Ovary (tissue), 9 donors: ENCODE data around the gene SEMA5B. TPM values are rescaled to one million over a fixed set of nuclear protein-coding genes. Genes with fewer than 3 reads are reported as not detected.

Experiments used
- DNase-seq, 5 donors: peaks; one replicate each; pipeline ENCODE4 v3.0.0-alpha.2; 2019 to 2020
- H3K27ac ChIP-seq, 2 donors: fragments of 200-600 bp; one replicate each; pipeline versions ENCODE4 v1.5.1 to v1.8.0; 2019 to 2022
- H3K27me3 ChIP-seq: fragments of 200-600 bp; one replicate; pipeline ENCODE4 v1.8.0; 2022
- H3K36me3 ChIP-seq: fragments of 200-600 bp; sonication (generic); one replicate; pipeline ENCODE4 v1.5.1; 2019
- H3K4me1 ChIP-seq: one replicate; pipeline ENCODE4 v1.8.1; 2013; ENCODE audit warnings: mild to moderate bottlenecking, moderate library complexity; ENCODE audit not compliant: insufficient read depth
- H3K4me3 ChIP-seq: fragments of 200-600 bp; sonication (generic); one replicate; pipeline ENCODE4 v1.5.1; 2017
- H3K9me3 ChIP-seq, 2 donors: fragments of 200-600 bp in 1 of 2; sonication (generic) in 1 of 2; one replicate each; pipeline versions ENCODE4 v1.5.1 to v1.8.1; 2013 to 2019; ENCODE audit warnings: mild to moderate bottlenecking in 1 of 2, moderate library complexity in 1 of 2
- EP300 ChIP-seq: sonication (generic); formaldehyde crosslinking; IDR thresholded peaks from one replicate; pipeline ENCODE4 v1.6.1; 2017; ENCODE audit warnings: antibody characterized with exemption
- POLR2A ChIP-seq: fragments of 450-650 bp; IDR thresholded peaks from one replicate; pipeline ENCODE4 v1.6.1; 2017; ENCODE audit warnings: antibody characterized with exemption, mild to moderate bottlenecking, moderate library complexity
- WGBS, 3 donors: extraction: QIAGEN DNeasy Blood & Tissue Kit in 1 of 3; methylation state at CpG; one replicate each; pipeline versions ENCODE4 v1.1.5 to v1.1.7; 2013 to 2017; 5-methylcytosine and 5-hydroxymethylcytosine counted together
- intact Hi-C, 4 donors: fragments of 100-400 bp; cut with DNase I; formaldehyde crosslinking; loops; one replicate each; pipeline versions ENCODE4 v1.11.0 to v1.15.1; 2022 to 2023
- polyA plus RNA-seq, 2 donors: library from polyadenylated mRNA; stranded (reverse); fragments of 200-250 nt in 1 of 2; fragments of 350-450 nt in 1 of 2; fragmentation: Illumina TruSeq in 1 of 2; extraction: RNeasy Lipid Tissue Mini Kit (QIAGEN cat#74804) in 1 of 2; gene quantifications; one replicate each; pipeline ENCODE4 v1.2.3, GENCODE V29; 2013 to 2014
- total RNA-seq, 7 donors: library from RNA; depleted of rRNA in 2 of 7; stranded (reverse); fragments of >200 nt in 2 of 7; fragmentation: NEBNext Ultra II Directional in 3 of 7; extraction: Animal tissue kit (Norgen Biotek cat#: 25700) in 3 of 7; gene quantifications; one replicate each; pipeline versions ENCODE4 v1.1.0 to v1.2.4, GENCODE V29; 2016 to 2023
- TF ChIP-seq, protein P1 (sequence below), 3 donors: fragments of 450-650 bp in 2 of 3; fragments of 200-600 bp in 1 of 3; IDR thresholded peaks; one replicate each; pipeline versions ENCODE4 v1.5.1 to v1.8.0; 2016 to 2022; ENCODE audit warnings: antibody characterized with exemption in 3 of 3, mild to moderate bottlenecking in 1 of 3
- donor health status: DM: no; HTN: no; CAD: no; lungs with moderate emphysema.
- donor health status: DM: no; HTN: no; CAD: no.
- donor health status: Bipolar disorder and iron deficiency.
- donor health status: DM: yes; HTN: yes; CAD: no.
- donor health status: DM: no; HTN: no; CAD: no.
- donor health status: DM: yes; HTN: yes; CAD: no.

Gene SEMA5B
- total and polyA plus RNA-seq, 9 donors, result 0.22 to 3.1 (median 1.3) TPM

DNA sequence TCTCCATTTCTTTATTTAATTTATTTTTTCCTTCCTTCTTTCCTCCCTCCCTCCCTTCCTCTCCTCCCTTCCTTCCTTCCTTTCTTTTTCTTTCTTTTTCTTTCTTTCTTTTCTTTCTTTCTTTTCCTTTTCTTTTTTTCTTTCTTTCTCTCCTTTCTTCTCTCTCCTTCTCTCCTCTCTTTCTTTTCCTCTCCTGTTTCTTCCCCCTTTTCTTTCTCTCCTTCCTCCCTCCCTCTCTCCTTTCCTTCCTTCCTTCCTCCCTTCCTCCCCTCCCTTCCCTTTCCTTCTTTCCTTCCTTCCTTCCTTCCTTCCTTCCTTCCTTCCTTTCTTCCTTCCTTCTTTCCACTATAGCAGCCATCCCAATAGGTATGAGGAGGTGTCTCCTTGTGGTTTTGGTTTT is 32.5 kb upstream of the SEMA5B start:
- no peak for DNase-seq
- H3K4me3 ChIP-seq, result no peak overlapping the region
- H3K27ac ChIP-seq, result no peak overlapping the region
- TF ChIP-seq, protein P1, sequence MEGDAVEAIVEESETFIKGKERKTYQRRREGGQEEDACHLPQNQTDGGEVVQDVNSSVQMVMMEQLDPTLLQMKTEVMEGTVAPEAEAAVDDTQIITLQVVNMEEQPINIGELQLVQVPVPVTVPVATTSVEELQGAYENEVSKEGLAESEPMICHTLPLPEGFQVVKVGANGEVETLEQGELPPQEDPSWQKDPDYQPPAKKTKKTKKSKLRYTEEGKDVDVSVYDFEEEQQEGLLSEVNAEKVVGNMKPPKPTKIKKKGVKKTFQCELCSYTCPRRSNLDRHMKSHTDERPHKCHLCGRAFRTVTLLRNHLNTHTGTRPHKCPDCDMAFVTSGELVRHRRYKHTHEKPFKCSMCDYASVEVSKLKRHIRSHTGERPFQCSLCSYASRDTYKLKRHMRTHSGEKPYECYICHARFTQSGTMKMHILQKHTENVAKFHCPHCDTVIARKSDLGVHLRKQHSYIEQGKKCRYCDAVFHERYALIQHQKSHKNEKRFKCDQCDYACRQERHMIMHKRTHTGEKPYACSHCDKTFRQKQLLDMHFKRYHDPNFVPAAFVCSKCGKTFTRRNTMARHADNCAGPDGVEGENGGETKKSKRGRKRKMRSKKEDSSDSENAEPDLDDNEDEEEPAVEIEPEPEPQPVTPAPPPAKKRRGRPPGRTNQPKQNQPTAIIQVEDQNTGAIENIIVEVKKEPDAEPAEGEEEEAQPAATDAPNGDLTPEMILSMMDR (IDR thresholded peaks at IDR 0.05), result no peak
- TF ChIP-seq POLR2A, result no peak
- no peak for TF ChIP-seq EP300
- intact Hi-C loops, result no loop called here
- H3K4me1 ChIP-seq, result peaks cover 1% of the 10 kb centered on the region
- H3K27me3 ChIP-seq, result no peaks in the 10 kb centered on the region
- H3K36me3 ChIP-seq, result no peaks in the 10 kb centered on the region
- H3K9me3 ChIP-seq, result no peaks in the 10 kb centered on the region

DNA sequence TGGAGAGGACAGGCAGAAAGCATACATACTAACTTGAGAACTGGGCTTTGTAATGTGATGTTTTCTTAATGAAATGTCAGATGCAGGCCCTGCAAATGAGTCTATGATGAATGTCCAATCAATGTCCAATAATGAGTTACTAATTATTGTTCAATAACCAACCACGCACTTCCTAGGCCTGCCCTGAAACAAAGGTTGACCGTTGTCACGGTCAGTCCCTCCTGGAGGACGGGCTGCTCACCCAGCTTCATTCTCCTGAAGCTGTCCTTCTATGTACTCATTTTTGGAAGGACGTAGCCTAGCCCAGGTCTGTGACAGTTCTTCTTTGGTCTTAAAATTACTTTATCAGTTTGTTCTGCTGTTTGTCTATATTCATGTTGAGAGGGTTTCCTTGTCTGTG is 30.9 kb upstream of the SEMA5B start:
- WGBS, 3 donors, result 87 to 94% (median 90%) methylated on average over 5 of the region's 5 CpGs
- no peaks in the 10 kb centered on the region for H3K27me3 ChIP-seq
- TF ChIP-seq POLR2A (no peak), EP300 (no peak)
- TF ChIP-seq, protein P1 (IDR thresholded peaks at IDR 0.05), result no peak
- no peaks in the 10 kb centered on the region for H3K36me3 ChIP-seq
- H3K9me3 ChIP-seq, result no peaks in the 10 kb centered on the region
- H3K4me1 ChIP-seq, result peaks cover 1% of the 10 kb centered on the region
- no peak for DNase-seq
- no peak overlapping the region for H3K4me3 ChIP-seq
- intact Hi-C loops, result no loop called here
- no peak overlapping the region for H3K27ac ChIP-seq

GRCh38 chr3:123055352-123055751 is 27.8 kb upstream of the SEMA5B start:
- Histone ChIP-seq H3K4me3 (no peak overlapping the region), H3K27me3 (no peaks in the 10 kb centered on the region), H3K27ac (no peak overlapping the region), H3K36me3 (no peaks in the 10 kb centered on the region), H3K4me1 (peaks cover 1% of the 10 kb centered on the region), H3K9me3 (no peaks in the 10 kb centered on the region)
- TF ChIP-seq, protein P1 (IDR thresholded peaks at IDR 0.05), result no peak
- TF ChIP-seq POLR2A (no peak), EP300 (no peak)
- WGBS, 3 donors, result 54 to 61% (median 58%) methylated on average over 5 of the region's 5 CpGs
- intact Hi-C loops, result no loop called here
- no peak for DNase-seq

DNA sequence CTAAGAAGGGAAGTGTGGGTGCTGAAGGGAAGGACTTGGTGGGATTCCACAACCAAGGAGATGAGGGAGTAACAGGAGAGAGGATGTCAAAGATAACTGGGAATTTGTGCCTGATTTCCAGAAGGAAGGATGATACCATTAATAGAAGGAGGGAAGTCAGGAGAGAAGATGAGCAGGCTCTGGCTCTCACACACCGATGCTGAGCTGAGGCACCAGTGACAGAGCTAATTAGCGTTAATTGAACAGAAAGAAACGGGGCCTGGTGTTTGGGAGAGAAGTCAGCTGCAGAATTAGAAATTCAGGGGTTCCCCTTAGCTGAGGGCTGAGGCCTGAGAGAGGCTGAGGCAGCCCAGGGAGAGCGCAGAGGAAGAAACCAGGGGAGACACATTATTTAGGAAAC is 27.4 kb upstream of the SEMA5B start:
- Histone ChIP-seq H3K27me3 (no peaks in the 10 kb centered on the region), H3K27ac (no peak overlapping the region), H3K4me1 (peaks cover 1% of the 10 kb centered on the region), H3K36me3 (no peaks in the 10 kb centered on the region), H3K4me3 (no peak overlapping the region), H3K9me3 (no peaks in the 10 kb centered on the region)
- 70 to 75% (median 74%) methylated on average over 4 of the region's 4 CpGs for WGBS, 3 donors
- DNase-seq, result no peak
- TF ChIP-seq POLR2A (no peak), EP300 (no peak)
- TF ChIP-seq, protein P1 (IDR thresholded peaks at IDR 0.05), result no peak
- intact Hi-C loops, result no loop called here
